ENCODE results near the gene UBE2V1.

UBE2V1 gene

DNA sequence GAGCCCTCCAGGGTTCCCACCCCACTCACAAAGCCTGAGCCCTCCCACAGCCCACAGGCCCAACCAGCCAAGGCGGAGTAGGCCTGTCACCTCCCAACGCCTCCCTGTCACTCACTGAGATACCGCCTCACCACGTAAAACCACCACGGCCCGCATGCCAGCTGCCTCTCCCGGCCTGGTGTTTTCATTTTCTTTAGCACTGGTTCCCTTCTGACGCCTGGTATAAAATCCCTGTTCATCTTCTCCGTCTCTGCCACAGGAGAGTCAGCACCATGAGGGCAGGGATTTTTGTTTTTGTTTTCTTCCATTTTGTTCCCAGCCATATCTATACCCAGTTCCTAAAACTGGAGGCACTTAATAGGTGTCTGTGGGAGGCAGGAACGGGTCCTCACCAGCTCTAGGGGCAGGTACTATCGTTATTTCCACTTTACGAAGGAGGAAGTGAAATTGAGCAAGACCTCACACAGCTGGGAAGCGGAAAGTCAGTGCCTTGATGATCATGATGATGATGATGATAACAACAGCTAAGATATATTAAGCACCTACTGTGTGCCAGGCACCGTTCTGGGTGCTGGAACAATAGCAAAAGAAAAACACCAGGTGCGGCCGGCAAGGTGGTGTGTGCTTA, 71.6 kb downstream of the UBE2V1 start:
- DNase-seq (ENCODE audit: low read depth), result no peak
- TF ChIP-seq, protein P1, sequence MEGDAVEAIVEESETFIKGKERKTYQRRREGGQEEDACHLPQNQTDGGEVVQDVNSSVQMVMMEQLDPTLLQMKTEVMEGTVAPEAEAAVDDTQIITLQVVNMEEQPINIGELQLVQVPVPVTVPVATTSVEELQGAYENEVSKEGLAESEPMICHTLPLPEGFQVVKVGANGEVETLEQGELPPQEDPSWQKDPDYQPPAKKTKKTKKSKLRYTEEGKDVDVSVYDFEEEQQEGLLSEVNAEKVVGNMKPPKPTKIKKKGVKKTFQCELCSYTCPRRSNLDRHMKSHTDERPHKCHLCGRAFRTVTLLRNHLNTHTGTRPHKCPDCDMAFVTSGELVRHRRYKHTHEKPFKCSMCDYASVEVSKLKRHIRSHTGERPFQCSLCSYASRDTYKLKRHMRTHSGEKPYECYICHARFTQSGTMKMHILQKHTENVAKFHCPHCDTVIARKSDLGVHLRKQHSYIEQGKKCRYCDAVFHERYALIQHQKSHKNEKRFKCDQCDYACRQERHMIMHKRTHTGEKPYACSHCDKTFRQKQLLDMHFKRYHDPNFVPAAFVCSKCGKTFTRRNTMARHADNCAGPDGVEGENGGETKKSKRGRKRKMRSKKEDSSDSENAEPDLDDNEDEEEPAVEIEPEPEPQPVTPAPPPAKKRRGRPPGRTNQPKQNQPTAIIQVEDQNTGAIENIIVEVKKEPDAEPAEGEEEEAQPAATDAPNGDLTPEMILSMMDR (IDR thresholded peaks at IDR 0.05; ENCODE audit: control insufficient read depth, extremely low read depth, insufficient read depth), result no peak
- H3K4me3 ChIP-seq (ENCODE audit: low read depth, low read length), result no peak overlapping the region

DNA sequence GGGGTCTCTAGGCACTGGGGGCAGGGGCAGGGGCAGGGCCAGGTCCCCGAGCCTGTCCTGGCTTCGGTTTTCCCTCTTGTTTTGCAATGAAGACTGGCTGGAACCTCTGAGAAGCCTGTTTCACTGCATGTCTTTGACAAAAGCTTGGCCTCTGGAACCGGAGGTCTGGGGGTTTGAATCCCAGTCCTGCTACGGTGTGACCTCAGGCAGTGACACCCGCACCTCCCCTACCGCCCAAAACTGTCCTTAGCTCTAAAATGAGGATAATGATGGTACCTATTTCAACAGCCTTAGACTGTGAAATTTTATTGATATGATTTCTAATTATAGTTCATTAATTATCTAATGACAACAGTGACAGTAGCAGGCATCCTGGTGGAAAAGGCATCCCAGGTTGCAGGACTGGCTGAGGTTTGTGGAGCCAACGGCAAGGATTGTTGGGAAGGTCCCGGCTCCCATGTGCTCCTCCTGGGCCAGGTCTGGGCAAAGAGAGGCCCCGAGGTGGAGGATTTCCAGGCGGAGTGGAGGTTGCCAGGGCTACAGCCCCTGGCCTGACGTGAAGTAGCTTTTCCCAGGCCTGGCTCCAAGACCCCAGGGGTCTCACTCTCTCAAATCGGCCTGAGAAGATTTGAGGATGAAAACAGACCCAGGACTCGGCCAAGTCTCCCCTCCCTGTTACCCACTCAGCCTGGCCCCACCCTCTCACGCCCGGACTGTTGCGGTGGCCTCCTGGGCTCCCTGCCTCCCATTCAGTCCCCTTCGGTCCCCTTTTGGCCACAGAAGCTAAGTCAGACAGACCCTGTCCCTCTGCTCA, 72.3 kb downstream of the UBE2V1 start:
- no peak overlapping the region for H3K4me3 ChIP-seq (ENCODE audit: low read depth, low read length)
- no peak for DNase-seq (ENCODE audit: low read depth)
- TF ChIP-seq, protein P1 (IDR thresholded peaks at IDR 0.05; ENCODE audit: control insufficient read depth, extremely low read depth, insufficient read depth), result no peak

DNA sequence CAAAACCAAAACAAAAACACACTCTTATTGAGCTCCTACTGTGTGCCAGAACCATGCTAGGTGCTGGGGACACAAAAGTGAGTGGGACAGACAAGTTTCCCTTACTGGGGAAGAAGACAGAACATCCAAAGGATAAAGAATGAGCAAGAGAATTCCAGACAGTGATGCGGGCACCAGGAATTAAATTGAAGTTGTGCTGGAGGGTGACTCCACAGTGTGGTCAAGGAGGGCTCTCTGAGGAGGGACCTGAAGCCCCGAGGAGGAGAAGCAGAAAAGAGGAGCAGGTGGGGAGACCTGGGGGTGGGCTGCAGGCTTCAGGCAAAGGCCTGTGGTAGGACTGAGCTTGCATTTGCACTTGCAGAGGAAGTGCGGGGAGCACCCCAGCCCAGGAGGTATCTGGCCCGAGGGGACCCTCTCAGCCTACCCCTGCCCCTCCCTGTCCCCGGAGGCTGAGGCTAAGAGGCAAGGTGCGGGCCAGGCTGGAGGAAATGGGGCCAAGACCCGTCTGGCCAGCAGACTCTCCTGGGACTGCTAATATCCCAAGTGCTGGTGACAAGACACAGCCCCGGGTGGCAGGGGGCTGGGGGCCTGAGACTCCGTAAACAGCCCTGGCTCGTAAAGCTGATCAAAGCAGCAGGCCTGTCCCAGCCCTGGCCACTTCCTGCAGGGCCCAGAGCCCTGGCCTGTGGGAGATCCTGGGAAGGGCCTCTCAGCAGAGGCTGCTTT, 73.1 kb downstream of the UBE2V1 start:
- DNase-seq (ENCODE audit: low read depth), result no peak
- TF ChIP-seq, protein P1 (IDR thresholded peaks at IDR 0.05; ENCODE audit: control insufficient read depth, extremely low read depth, insufficient read depth), result no peak
- H3K4me3 ChIP-seq (ENCODE audit: low read depth, low read length), result no peak overlapping the region

DNA sequence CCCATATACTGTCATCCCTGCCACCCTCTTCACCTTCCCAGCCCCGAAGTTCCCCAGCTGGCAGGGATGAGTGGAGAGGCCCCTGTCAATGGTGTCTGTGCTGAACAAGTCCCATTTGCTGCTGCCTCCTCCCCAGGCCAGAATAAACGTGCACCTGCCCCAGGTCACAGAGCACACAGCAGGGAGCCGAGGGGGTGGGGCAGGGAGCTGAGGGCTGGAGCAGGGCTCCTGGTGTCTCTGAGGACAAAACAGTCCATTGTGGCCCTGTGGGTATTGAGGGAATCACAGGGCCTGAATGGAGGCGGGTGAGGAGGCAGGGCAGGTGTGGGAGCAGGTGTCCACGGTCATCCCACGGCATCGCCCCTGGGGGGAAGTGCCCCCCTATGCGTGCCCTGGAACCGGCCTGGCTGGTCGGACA, 74.4 kb downstream of the UBE2V1 start:
- H3K4me3 ChIP-seq (ENCODE audit: low read depth, low read length), result no peak overlapping the region
- no peak for DNase-seq (ENCODE audit: low read depth)
- TF ChIP-seq, protein P1 (IDR thresholded peaks at IDR 0.05; ENCODE audit: control insufficient read depth, extremely low read depth, insufficient read depth), result no peak

DNA sequence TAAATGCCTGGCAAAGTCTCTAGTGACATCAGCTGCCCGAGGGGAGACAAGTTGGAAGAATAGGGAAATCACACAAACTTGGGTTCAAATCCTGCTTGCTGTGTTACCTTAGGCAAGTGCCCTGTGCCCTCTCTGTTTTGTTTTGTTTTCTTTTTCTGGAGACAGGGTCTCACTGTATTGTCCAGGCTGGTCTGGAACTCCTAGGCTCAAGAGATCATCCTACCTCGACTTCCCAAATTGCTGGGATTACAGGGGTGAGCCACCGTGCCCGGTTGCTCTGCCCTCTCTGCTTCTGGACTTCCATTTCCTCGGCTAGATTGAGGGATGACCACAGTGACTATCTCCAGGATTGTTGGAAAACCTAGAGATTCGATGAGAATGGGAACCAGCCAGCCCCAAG, 74.8 kb downstream of the UBE2V1 start:
- no peak overlapping the region for H3K4me3 ChIP-seq (ENCODE audit: low read depth, low read length)
- no peak for DNase-seq (ENCODE audit: low read depth)
- TF ChIP-seq, protein P1 (IDR thresholded peaks at IDR 0.05; ENCODE audit: control insufficient read depth, extremely low read depth, insufficient read depth), result no peak

DNA sequence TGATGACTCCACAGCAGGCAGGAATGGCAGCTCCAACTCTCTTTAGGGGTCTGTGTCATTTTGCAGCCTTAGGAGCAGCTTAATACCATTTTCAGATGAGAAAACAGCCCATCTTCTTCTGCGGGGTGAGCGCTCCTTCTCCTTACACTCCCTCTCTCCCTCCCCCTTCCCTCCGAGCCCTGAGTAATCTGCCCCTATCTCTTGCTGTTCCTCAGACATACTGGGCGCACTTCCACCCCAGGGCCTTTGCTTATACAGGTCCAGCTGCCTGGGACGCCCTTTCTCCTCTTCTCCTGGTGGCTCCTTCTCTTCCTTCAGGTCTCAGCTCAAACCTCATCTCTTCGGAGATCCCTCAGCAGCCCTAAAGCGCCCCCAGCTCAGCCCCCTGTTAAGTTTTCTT, 75.4 kb downstream of the UBE2V1 start:
- DNase-seq (ENCODE audit: low read depth), result no peak
- TF ChIP-seq, protein P1 (IDR thresholded peaks at IDR 0.05; ENCODE audit: control insufficient read depth, extremely low read depth, insufficient read depth), result no peak
- no peak overlapping the region for H3K4me3 ChIP-seq (ENCODE audit: low read depth, low read length)

All from LNCaP clone FGC (cell line).